ENCODE results near the gene OR52D1.

- TF ChIP-seq CTCF (IDR thresholded peaks at IDR 0.05): no peak
- no peak for TF ChIP-seq POLR2AphosphoS5 (IDR thresholded peaks at IDR 0.05)
- no peak for TF ChIP-seq POLR2A (IDR thresholded peaks at IDR 0.05)
- no peak for TF ChIP-seq EP300 (IDR thresholded peaks at IDR 0.05)
Measured at GRCh38 chr11:5534046-5534445, 45.6 kb downstream of the OR52D1 start.

Data from gastroesophageal sphincter (tissue), 3 donors.